ENCODE results near the gene MPL.

GRCh38 chr1:43314233-43314632 is 23.4 kb upstream of the MPL start:
- TF ChIP-seq POLR2A (IDR thresholded peaks at IDR 0.05): no peak
- TF ChIP-seq CTCF (IDR thresholded peaks at IDR 0.05): no peak
- no peak for TF ChIP-seq POLR2AphosphoS5 (IDR thresholded peaks at IDR 0.05)
- TF ChIP-seq EP300 (IDR thresholded peaks at IDR 0.05): no peak
